Immature natural killer cell (primary cell): ENCODE data around the gene PCSK2. TPM values are rescaled to one million over a fixed set of nuclear protein-coding genes. Genes with fewer than 3 reads are reported as not detected.

Experiments
- DNase-seq, 3 donors: peaks; one replicate each; pipeline ENCODE4 v3.0.0; 2022; ENCODE audit warnings: mixed read lengths in 1 of 3
- H3K27ac Mint-ChIP-seq, 6 donors: one replicate each; pipeline ENCODE4 v1.8.0; 2020; ENCODE audit warnings: mixed read lengths in 6 of 6, mild to moderate bottlenecking in 5 of 6, inconsistent platforms in 4 of 6, moderate library complexity in 3 of 6
- H3K27me3 Mint-ChIP-seq, 3 donors: one replicate each; pipeline ENCODE4 v1.8.0; 2020 to 2021; ENCODE audit warnings: low read depth in 3 of 3, mild to moderate bottlenecking in 3 of 3, mixed read lengths in 3 of 3, moderate library complexity in 3 of 3, inconsistent platforms in 1 of 3
- H3K36me3 Mint-ChIP-seq, 3 donors: one replicate each; pipeline ENCODE4 v1.8.0; 2020; ENCODE audit warnings: mixed read lengths in 3 of 3, inconsistent platforms in 2 of 3, mild to moderate bottlenecking in 2 of 3
- H3K4me1 Mint-ChIP-seq, 2 donors: one replicate each; pipeline ENCODE4 v1.8.0; 2020; ENCODE audit warnings: inconsistent platforms in 2 of 2, mild to moderate bottlenecking in 2 of 2, mixed read lengths in 2 of 2, moderate library complexity in 1 of 2
- H3K4me3 Mint-ChIP-seq, 5 donors: one replicate each; pipeline ENCODE4 v1.8.0; 2020; ENCODE audit warnings: mild to moderate bottlenecking in 5 of 5, mixed read lengths in 5 of 5, inconsistent platforms in 3 of 5, moderate library complexity in 3 of 5
- H3K9me3 Mint-ChIP-seq, 6 donors: one replicate each; pipeline ENCODE4 v1.8.0; 2020; ENCODE audit warnings: mild to moderate bottlenecking in 6 of 6, mixed read lengths in 6 of 6, inconsistent platforms in 4 of 6, moderate library complexity in 3 of 6
- polyA plus RNA-seq, 3 donors: library from polyadenylated mRNA; unstranded; fragments of 300-500 nt; fragmentation: Illumina TruSeq; gene quantifications; one replicate each; pipeline ENCODE4 v1.2.3, GENCODE V29; 2021

PCSK2 gene
- polyA plus RNA-seq, 3 donors from 2014 or later: not detected

DNA sequence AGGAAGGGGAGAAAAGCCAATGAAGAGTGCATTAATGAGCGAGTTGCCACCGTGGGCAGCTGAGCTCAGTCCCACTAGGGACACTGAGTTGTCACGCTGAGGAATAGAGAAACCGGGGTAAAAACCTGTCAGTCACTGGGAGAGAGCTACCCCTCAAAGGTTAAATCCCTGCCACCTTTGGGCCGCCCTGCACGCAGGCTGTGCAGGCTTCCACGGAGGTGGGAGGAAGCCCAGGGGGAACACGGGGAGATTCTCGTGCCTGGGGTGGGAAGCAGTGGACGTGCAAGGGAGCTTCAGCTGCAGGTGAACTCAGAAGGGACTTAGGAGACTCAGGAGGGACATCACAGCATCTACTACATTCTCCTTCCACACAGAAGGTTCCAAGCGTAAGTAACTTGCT lies 253.9 kb downstream of the PCSK2 start:
- H3K4me3 Mint-ChIP-seq: no peak overlapping the region
- DNase-seq: no peak
- no peaks in the 10 kb centered on the region for H3K4me1 Mint-ChIP-seq
- peaks cover 0 to 3% (median 0%) of the 10 kb centered on the region in 3 donors for H3K36me3 Mint-ChIP-seq
- peaks cover 2 to 7% (median 7%) of the 10 kb centered on the region in 3 donors for H3K27me3 Mint-ChIP-seq
- no peaks in the 10 kb centered on the region for H3K9me3 Mint-ChIP-seq
- H3K27ac Mint-ChIP-seq: no peak overlapping the region

DNA sequence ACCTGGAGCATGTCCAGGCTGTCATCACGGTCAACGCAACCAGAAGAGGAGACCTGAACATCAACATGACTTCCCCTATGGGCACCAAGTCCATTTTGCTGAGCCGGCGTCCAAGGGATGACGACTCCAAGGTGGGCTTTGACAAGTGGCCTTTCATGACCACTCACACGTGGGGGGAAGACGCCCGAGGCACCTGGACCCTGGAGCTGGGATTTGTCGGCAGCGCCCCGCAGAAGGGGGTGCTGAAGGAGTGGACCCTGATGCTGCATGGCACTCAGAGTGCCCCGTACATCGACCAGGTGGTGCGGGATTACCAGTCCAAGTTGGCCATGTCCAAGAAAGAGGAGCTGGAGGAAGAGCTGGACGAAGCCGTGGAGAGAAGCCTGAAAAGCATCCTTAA lies 254.8 kb downstream of the PCSK2 start:
- Mint-ChIP-seq H3K4me1 (no peaks in the 10 kb centered on the region), H3K27me3 (peaks cover 2 to 11% (median 7%) of the 10 kb centered on the region in 3 donors), H3K36me3 (peaks cover 0 to 3% (median 0%) of the 10 kb centered on the region in 3 donors), H3K9me3 (no peaks in the 10 kb centered on the region), H3K4me3 (no peak overlapping the region), H3K27ac (no peak overlapping the region)
- DNase-seq: no peak

GRCh38 chr20:17482536-17482935 lies 255.7 kb downstream of the PCSK2 start:
- Mint-ChIP-seq H3K27ac (no peak overlapping the region), H3K4me3 (no peak overlapping the region), H3K36me3 (peaks cover 0 to 3% (median 0%) of the 10 kb centered on the region in 3 donors), H3K27me3 (peaks cover 2 to 11% (median 7%) of the 10 kb centered on the region in 3 donors), H3K9me3 (no peaks in the 10 kb centered on the region), H3K4me1 (no peaks in the 10 kb centered on the region)
- DNase-seq: no peak

GRCh38 chr20:17485017-17485416 lies 258.2 kb downstream of the PCSK2 start:
- DNase-seq: no peak
- Mint-ChIP-seq H3K4me1 (no peaks in the 10 kb centered on the region), H3K9me3 (no peaks in the 10 kb centered on the region), H3K27me3 (peaks cover 2 to 8% (median 7%) of the 10 kb centered on the region in 3 donors), H3K36me3 (peaks cover 0 to 3% (median 0%) of the 10 kb centered on the region in 3 donors), H3K27ac (no peak overlapping the region), H3K4me3 (no peak overlapping the region)

- peaks cover 0 to 6% (median 4%) of the 10 kb centered on the region in 3 donors for H3K27me3 Mint-ChIP-seq
- no peak overlapping the region for H3K27ac Mint-ChIP-seq
- no peaks in the 10 kb centered on the region for H3K9me3 Mint-ChIP-seq
- no peak overlapping the region for H3K4me3 Mint-ChIP-seq
- H3K4me1 Mint-ChIP-seq: no peaks in the 10 kb centered on the region
- no peak for DNase-seq
- H3K36me3 Mint-ChIP-seq: peaks cover 0 to 3% (median 2%) of the 10 kb centered on the region in 3 donors
Measured at GRCh38 chr20:17488916-17489600, 262.2 kb downstream of the PCSK2 start.

DNA sequence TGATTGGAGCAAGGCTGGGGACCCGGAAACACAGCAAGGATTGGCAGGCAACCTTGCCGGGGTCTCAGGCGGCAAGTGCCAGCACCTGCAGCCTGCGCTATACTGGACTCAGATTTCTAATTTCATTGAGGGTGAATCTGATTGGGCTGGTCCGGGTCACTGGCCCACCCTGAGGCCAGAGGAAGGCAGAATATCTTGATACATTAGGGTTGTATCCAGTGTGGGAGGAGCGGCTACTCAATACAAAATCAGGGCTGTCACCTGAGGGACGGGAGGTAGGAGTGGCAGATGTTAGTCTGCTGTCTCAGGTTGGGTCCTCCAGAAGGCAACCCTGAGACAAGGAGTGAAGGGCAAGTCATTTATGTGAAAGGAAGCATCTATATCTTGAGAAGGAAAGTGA lies 263.7 kb downstream of the PCSK2 start:
- Mint-ChIP-seq H3K4me1 (no peaks in the 10 kb centered on the region), H3K27ac (peak overlapping the region in 1 of 6 donors; percentile 9), H3K36me3 (peaks cover 8 to 12% (median 8%) of the 10 kb centered on the region in 3 donors), H3K9me3 (no peaks in the 10 kb centered on the region), H3K27me3 (peaks cover 0 to 6% (median 0%) of the 10 kb centered on the region in 3 donors), H3K4me3 (no peak overlapping the region)
- DNase-seq: no peak

GRCh38 chr20:17491041-17491440 lies 264.2 kb downstream of the PCSK2 start:
- no peaks in the 10 kb centered on the region for H3K9me3 Mint-ChIP-seq
- no peak overlapping the region for H3K27ac Mint-ChIP-seq
- no peak for DNase-seq
- no peaks in the 10 kb centered on the region for H3K4me1 Mint-ChIP-seq
- H3K36me3 Mint-ChIP-seq: peaks cover 8 to 15% (median 8%) of the 10 kb centered on the region in 3 donors
- H3K4me3 Mint-ChIP-seq: no peak overlapping the region
- H3K27me3 Mint-ChIP-seq: peaks cover 0 to 6% (median 0%) of the 10 kb centered on the region in 3 donors

DNA sequence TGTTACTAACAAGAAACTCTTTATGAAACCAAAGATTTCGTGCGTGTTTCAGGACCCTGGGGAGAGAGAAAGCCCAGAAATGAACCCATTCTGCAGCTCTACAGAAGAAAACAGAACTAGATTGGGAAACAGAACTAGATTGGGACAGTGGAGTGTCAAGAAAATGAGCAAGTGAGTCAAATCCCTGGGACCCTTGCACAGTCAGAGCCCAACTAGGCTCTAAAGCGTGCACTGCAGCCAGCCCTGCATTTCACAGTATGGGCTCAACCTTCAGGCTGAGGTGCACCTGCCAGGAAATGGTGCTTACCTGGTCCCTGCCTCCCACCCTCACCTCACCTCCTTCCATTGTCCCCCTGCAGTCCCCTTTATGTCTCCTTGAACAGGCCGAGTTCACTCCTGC lies 264.6 kb downstream of the PCSK2 start:
- Mint-ChIP-seq H3K4me1 (no peaks in the 10 kb centered on the region), H3K27ac (peak overlapping the region in 1 of 6 donors; percentile 12), H3K27me3 (peaks cover 0 to 4% (median 0%) of the 10 kb centered on the region in 3 donors), H3K4me3 (no peak overlapping the region), H3K36me3 (peaks cover 8 to 19% (median 12%) of the 10 kb centered on the region in 3 donors), H3K9me3 (no peaks in the 10 kb centered on the region)
- DNase-seq: no peak

- no peak overlapping the region for H3K4me3 Mint-ChIP-seq
- DNase-seq: no peak
- no peaks in the 10 kb centered on the region for H3K4me1 Mint-ChIP-seq
- peaks cover 0 to 6% (median 3%) of the 10 kb centered on the region in 3 donors for H3K27me3 Mint-ChIP-seq
- H3K9me3 Mint-ChIP-seq: no peaks in the 10 kb centered on the region
- H3K36me3 Mint-ChIP-seq: peaks cover 8 to 19% (median 12%) of the 10 kb centered on the region in 3 donors
- no peak overlapping the region for H3K27ac Mint-ChIP-seq
Measured at GRCh38 chr20:17493173-17493572, 266.3 kb downstream of the PCSK2 start.

GRCh38 chr20:17494201-17494600 lies 267.4 kb downstream of the PCSK2 start:
- H3K27me3 Mint-ChIP-seq: peaks cover 0 to 6% (median 3%) of the 10 kb centered on the region in 3 donors
- H3K36me3 Mint-ChIP-seq: peaks cover 14 to 23% (median 16%) of the 10 kb centered on the region in 3 donors
- no peaks in the 10 kb centered on the region for H3K4me1 Mint-ChIP-seq
- no peaks in the 10 kb centered on the region for H3K9me3 Mint-ChIP-seq
- H3K27ac Mint-ChIP-seq: no peak overlapping the region
- no peak overlapping the region for H3K4me3 Mint-ChIP-seq
- no peak for DNase-seq

DNA sequence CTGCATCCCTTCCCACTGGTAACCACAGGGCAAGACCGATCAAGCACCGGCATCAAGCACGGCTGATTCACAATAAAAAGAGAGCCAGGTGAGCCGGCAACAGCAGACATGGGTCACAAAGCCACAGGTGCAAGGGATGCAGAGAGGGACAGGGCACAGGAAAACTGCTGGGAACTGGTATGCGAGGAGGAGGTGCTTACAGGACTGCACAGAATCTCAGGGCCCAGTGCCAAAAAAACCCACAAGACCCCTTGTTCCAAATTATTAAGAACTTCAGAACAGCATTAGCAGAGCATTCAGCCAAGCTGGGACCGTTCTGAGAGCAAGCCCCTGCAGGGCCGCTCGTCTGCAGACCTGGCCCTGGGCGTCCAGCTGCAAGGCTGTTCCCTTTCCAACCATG lies 269.0 kb downstream of the PCSK2 start:
- H3K27ac Mint-ChIP-seq: no peak overlapping the region
- no peak for DNase-seq
- H3K27me3 Mint-ChIP-seq: peaks cover under 1 to 6% (median 3%) of the 10 kb centered on the region in 3 donors
- H3K4me3 Mint-ChIP-seq: no peak overlapping the region
- no peaks in the 10 kb centered on the region for H3K9me3 Mint-ChIP-seq
- no peaks in the 10 kb centered on the region for H3K4me1 Mint-ChIP-seq
- peaks cover 14 to 23% (median 16%) of the 10 kb centered on the region in 3 donors for H3K36me3 Mint-ChIP-seq

DNA sequence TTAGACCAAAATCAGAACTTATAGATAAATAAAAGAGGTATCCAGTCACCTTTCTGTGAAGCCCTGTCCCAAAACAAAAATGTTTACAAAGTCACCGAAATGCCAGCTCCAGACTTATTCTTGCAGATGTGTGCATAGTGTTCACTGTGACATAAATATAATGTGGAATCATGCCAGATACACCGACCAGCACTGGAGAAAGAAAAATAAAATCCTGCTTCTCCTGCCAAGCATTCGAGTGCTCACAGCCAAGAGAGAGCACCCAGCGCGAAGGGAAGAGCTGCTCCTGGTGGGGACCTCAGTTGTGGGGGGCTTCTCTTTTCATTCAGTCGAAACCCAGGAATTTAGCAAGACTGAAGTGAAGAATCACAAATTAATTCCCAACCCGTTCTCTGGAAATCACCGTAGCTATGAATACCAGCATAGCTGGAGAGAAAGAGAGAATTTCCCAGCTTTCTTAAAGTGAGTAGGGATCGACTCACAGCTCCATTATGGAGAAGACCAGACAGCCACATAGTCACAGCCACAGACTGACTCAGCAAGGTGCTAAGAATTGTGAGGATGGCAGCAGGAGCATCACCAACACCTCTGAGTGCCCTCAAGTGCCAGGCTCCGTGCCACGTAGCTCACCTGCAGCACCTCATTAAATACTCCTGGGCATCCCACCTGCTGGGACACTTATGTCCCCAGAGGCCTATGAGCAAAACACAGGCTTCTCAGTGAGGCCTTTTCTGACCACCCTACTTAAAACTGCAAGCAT lies 271.2 kb downstream of the PCSK2 start:
- H3K36me3 Mint-ChIP-seq: peaks cover 14 to 23% (median 19%) of the 10 kb centered on the region in 3 donors
- H3K9me3 Mint-ChIP-seq: no peaks in the 10 kb centered on the region
- no peak overlapping the region for H3K4me3 Mint-ChIP-seq
- peaks cover 1 to 7% (median 3%) of the 10 kb centered on the region in 3 donors for H3K27me3 Mint-ChIP-seq
- no peak for DNase-seq
- H3K4me1 Mint-ChIP-seq: no peaks in the 10 kb centered on the region
- peak overlapping the region in 1 of 6 donors; percentile 36 for H3K27ac Mint-ChIP-seq

DNA sequence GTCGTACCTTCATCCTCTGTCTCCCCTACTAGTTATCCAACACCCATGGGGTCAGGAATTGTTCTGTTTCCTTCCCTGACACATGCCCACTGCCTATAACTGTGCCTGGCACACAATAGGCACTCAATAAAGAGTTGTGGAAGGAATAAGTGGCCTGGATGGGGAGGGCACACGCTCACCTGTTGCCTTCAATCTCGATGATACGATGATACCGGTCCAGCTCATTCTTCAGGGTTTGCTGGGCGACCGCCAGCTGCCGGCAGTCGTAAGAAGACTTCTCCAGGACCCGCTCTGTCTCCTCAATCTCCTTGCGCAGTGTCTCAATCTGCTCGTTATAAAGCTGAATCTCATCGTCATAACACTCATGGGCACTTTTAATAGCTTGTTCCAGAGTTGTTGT lies 271.8 kb downstream of the PCSK2 start:
- H3K4me1 Mint-ChIP-seq: peaks cover 5 to 6% of the 10 kb centered on the region in 2 donors
- peak overlapping the region in 1 of 6 donors; percentile 36 for H3K27ac Mint-ChIP-seq
- H3K36me3 Mint-ChIP-seq: peaks cover 14 to 23% (median 19%) of the 10 kb centered on the region in 3 donors
- H3K9me3 Mint-ChIP-seq: no peaks in the 10 kb centered on the region
- no peak for DNase-seq
- H3K27me3 Mint-ChIP-seq: peaks cover 1 to 7% (median 3%) of the 10 kb centered on the region in 3 donors
- no peak overlapping the region for H3K4me3 Mint-ChIP-seq

GRCh38 chr20:17499041-17499440 lies 272.2 kb downstream of the PCSK2 start:
- Mint-ChIP-seq H3K4me1 (peaks cover 9 to 10% of the 10 kb centered on the region in 2 donors), H3K36me3 (peaks cover 14 to 22% (median 16%) of the 10 kb centered on the region in 3 donors), H3K27ac (no peak overlapping the region), H3K9me3 (no peaks in the 10 kb centered on the region), H3K4me3 (no peak overlapping the region), H3K27me3 (peaks cover 1 to 7% (median 3%) of the 10 kb centered on the region in 3 donors)
- DNase-seq: no peak
